Measurements from ENCODE around the gene SPESP1. TPM values are rescaled to one million over a fixed set of nuclear protein-coding genes. Genes with fewer than 3 reads are reported as not detected.

The SPESP1 gene
- total and polyA plus RNA-seq, 9 of the 15 experiments (the other 6 are each of a cell fraction or from before 2014, with no cell fraction given), result not detected

GRCh38 chr15:68887120-68887519 is 43.2 kb upstream of the SPESP1 start (continued):
- no peak for TF ChIP-seq ATF4 (CRISPR knock-in tag; IDR thresholded peaks at IDR 0.05)
- no peak for TF ChIP-seq ZKSCAN8 (CRISPR knock-in tag; IDR thresholded peaks at IDR 0.05)
- TF ChIP-seq EWSR1 (IDR thresholded peaks at IDR 0.05; ENCODE audit: borderline replicate concordance, low read depth, partially characterized antibody), result no peak
- no peak for TF ChIP-seq DLX4 (CRISPR knock-in tag; IDR thresholded peaks at IDR 0.05)

GRCh38 chr15:68887819-68888218 is 42.5 kb upstream of the SPESP1 start:
- WGBS (ENCODE audit: insufficient coverage, low coverage, missing lambda C conversion rate), result 18% methylated on average over 8 of the region's 8 CpGs
- H3K4me3 ChIP-seq, result no peak overlapping the region
- peaks cover 9 to 13% of the 10 kb centered on the region in 2 experiments for H3K27me3 ChIP-seq (ENCODE audit: control insufficient read depth in 2 of 2, insufficient read depth in 2 of 2, low read length in 2 of 2)
- no peaks in the 10 kb centered on the region; the same call in 1 of the 2 replicates for H4K20me1 ChIP-seq (replicated peaks; ENCODE audit: control insufficient read depth, insufficient read depth, low read length)
- POLR2A ChIA-PET, result no interaction called here
- H3K4me1 ChIP-seq (replicated peaks in 1 of 2; ENCODE audit: control insufficient read depth in 2 of 2, insufficient read depth in 2 of 2, low read length in 2 of 2), result no peaks in the 10 kb centered on the region
- ATAC-seq (no peak), DNase-seq (ENCODE audit: extremely low read depth in 1 of 4, low spot score in 3 of 4) (no peak), FAIRE-seq (no peak)
- BruUV-seq (replicated peaks), result no TSS peak
- CTCF ChIA-PET (ENCODE audit: low intra/inter-chr PET ratio), result no interaction called here
- no peaks in the 10 kb centered on the region for H3K36me3 ChIP-seq (ENCODE audit: control insufficient read depth, insufficient read depth, low read length)
- no peaks in the 10 kb centered on the region for H3K79me2 ChIP-seq (ENCODE audit: control insufficient read depth, insufficient read depth, low read length)
- intact Hi-C loops (cut with micrococcal nuclease) (no loop called here), in situ Hi-C loops (cut with MboI) (no loop called here)
- no peak overlapping the region for H3K4me2 ChIP-seq (ENCODE audit: insufficient read depth, low read length)
- H3K9me1 ChIP-seq (ENCODE audit: control insufficient read depth, insufficient read depth, low read length), result no peaks in the 10 kb centered on the region
- H2AFZ ChIP-seq (ENCODE audit: low read depth, low read length), result no peak overlapping the region
- no peak for TF ChIP-seq RREB1 (CRISPR knock-in tag; IDR thresholded peaks at IDR 0.05)
- TF ChIP-seq DNMT1 (IDR thresholded peaks at IDR 0.05), result no peak
- TF ChIP-seq NR3C1 (CRISPR knock-in tag; IDR thresholded peaks at IDR 0.05), result no peak
- no peak for TF ChIP-seq LEF1 (IDR thresholded peaks at IDR 0.05)
- no peaks in the 10 kb centered on the region for H3K9me3 ChIP-seq (replicated peaks; ENCODE audit: control insufficient read depth, insufficient read depth, low read depth, low read length)
- no peak overlapping the region for H3K9ac ChIP-seq (ENCODE audit: insufficient read depth in 1 of 2, low read depth in 2 of 2, low read length in 2 of 2)
- H3K27ac ChIP-seq (ENCODE audit: extremely low read depth, low read depth, low read length), result no peak overlapping the region

All from K562 (cell line).